H1 (cell line): ENCODE results near the gene CASK. TPM values are rescaled to one million over a fixed set of nuclear protein-coding genes. Genes with fewer than 3 reads are reported as not detected.

ENCODE experiments used
- CTCF ChIA-PET: fragments of 300-600 bp; sonication (Branson Sonifier 250); formaldehyde crosslinking; loops from one replicate; lab custom pipeline; 2021; ENCODE audit not compliant: partially characterized antibody; lab: Charles Lee
- POLR2A ChIA-PET: fragments of 300-600 bp; sonication (Branson Sonifier 250); formaldehyde crosslinking; loops from one replicate; lab custom pipeline; 2021; ENCODE audit warnings: inconsistent platforms; ENCODE audit not compliant: partially characterized antibody; lab: Charles Lee
- DNase-seq, 2 experiments: peaks; one replicate each; pipeline versions ENCODE4 v3.0.0 to v3.0.0-alpha.2; 2010 to 2022; ENCODE audit warnings: low spot score in 2 of 2, low read depth in 1 of 2, mixed read lengths in 1 of 2
- FAIRE-seq: peaks from 2 replicates; lab custom pipeline; 2011; peaks lifted over from hg19 to GRCh38; lab: Jason Lieb, UNC
- H2AFZ ChIP-seq: 2 replicates; pipeline ENCODE4 v1.8.1; 2012; ENCODE audit warnings: low read length, inconsistent platforms
- H2AK5ac ChIP-seq: 2 replicates; pipeline ENCODE4 v1.6.1; 2013; ENCODE audit warnings: low read depth, low read length
- H2BK120ac ChIP-seq: replicated peaks from 2 replicates; pipeline ENCODE3; 2013; ENCODE audit warnings: low read depth, low read length, inconsistent platforms
- H2BK12ac ChIP-seq: 2 replicates; pipeline ENCODE4 v1.6.1; 2013; ENCODE audit warnings: low read depth, low read length
- H2BK15ac ChIP-seq: 2 replicates; pipeline ENCODE4 v1.6.1; 2013; ENCODE audit warnings: low read length
- H2BK20ac ChIP-seq: 2 replicates; pipeline ENCODE4 v1.6.1; 2013; ENCODE audit warnings: low read length
- H2BK5ac ChIP-seq: 2 replicates; pipeline ENCODE4 v1.6.1; 2013; ENCODE audit warnings: low read depth, low read length
- H3K14ac ChIP-seq: 2 replicates; pipeline ENCODE4 v1.6.1; 2013; ENCODE audit warnings: inconsistent platforms; ENCODE audit not compliant: insufficient read length
- H3K18ac ChIP-seq: 2 replicates; pipeline ENCODE4 v1.6.1; 2013; ENCODE audit warnings: low read length; ENCODE audit errors: extremely low read depth
- H3K23ac ChIP-seq: 2 replicates; pipeline ENCODE4 v1.6.1; 2013; ENCODE audit warnings: inconsistent platforms; ENCODE audit not compliant: insufficient read length
- H3K23me2 ChIP-seq: 2 replicates; pipeline ENCODE4 v1.6.1; 2013; ENCODE audit warnings: low read depth, low read length
- H3K27ac ChIP-seq: 2 replicates; pipeline ENCODE4 v1.6.1; 2011; ENCODE audit warnings: low read depth, low read length, inconsistent platforms
- H3K27me3 ChIP-seq, 4 experiments: replicated peaks in 1 of 4; 1 replicate in 1 of 4; 2 replicates in 3 of 4; pipeline versions ENCODE4 v1.6.1 to v1.8.1; 2011 to 2013; ENCODE audit warnings: low read length in 3 of 4, mild to moderate bottlenecking in 3 of 4, inconsistent platforms in 2 of 4, mixed read lengths in 2 of 4, moderate library complexity in 1 of 4; ENCODE audit not compliant: control insufficient read depth in 3 of 4, insufficient read depth in 3 of 4; ENCODE audit errors: extremely low read depth in 1 of 4
- H3K36me3 ChIP-seq, 4 experiments: 2 replicates each; pipeline versions ENCODE4 v1.6.1 to v1.8.1; 2011 to 2013; ENCODE audit warnings: mild to moderate bottlenecking in 4 of 4, low read length in 3 of 4, moderate library complexity in 2 of 4, control low read depth in 1 of 4, inconsistent platforms in 1 of 4; ENCODE audit not compliant: insufficient read depth in 4 of 4, control insufficient read depth in 2 of 4
- H3K4ac ChIP-seq: replicated peaks from 2 replicates; pipeline ENCODE3; 2013; ENCODE audit warnings: low read length, low read depth, mixed read lengths, inconsistent platforms; ENCODE audit not compliant: insufficient read length
- H3K4me1 ChIP-seq, 4 experiments: replicated peaks in 1 of 4; 1 replicate in 1 of 4; 2 replicates in 3 of 4; pipeline versions ENCODE4 v1.6.1 to v1.8.1; 2011 to 2013; ENCODE audit warnings: low read length in 3 of 4, inconsistent platforms in 2 of 4, mixed read lengths in 1 of 4; ENCODE audit not compliant: insufficient read depth in 4 of 4, control insufficient read depth in 3 of 4
- H3K4me2 ChIP-seq, 2 experiments: 2 replicates each; pipeline versions ENCODE4 v1.6.1 to v1.8.1; 2011 to 2013; ENCODE audit warnings: low read depth in 2 of 2, low read length in 2 of 2, control low read depth in 1 of 2, inconsistent platforms in 1 of 2, mild to moderate bottlenecking in 1 of 2; ENCODE audit not compliant: insufficient read depth in 1 of 2
- H3K4me3 ChIP-seq, 4 experiments: fragments of 200-600, 300-600 bp in 1 of 4; sonication (generic), shearing (Covaris generic), sonication (Bioruptor Twin) in 1 of 4; 2 replicates each; pipeline versions ENCODE4 v1.5.1 to v1.8.1; 2011 to 2016; ENCODE audit warnings: low read length in 4 of 4, low read depth in 3 of 4, control low read depth in 2 of 4, inconsistent platforms in 2 of 4, mild to moderate bottlenecking in 2 of 4, mixed read lengths in 1 of 4, moderate library complexity in 1 of 4; ENCODE audit not compliant: insufficient read depth in 2 of 4; ENCODE audit errors: extremely low read depth in 1 of 4
- H3K56ac ChIP-seq: replicated peaks from 2 replicates; pipeline ENCODE3; 2013; ENCODE audit warnings: low read depth, mild to moderate bottlenecking, mixed read lengths, low read length, inconsistent platforms; ENCODE audit not compliant: insufficient read length
- H3K79me1 ChIP-seq: 2 replicates; pipeline ENCODE4 v1.6.1; 2013; ENCODE audit warnings: low read depth, low read length, control low read depth
- H3K79me2 ChIP-seq, 2 experiments: 2 replicates each; pipeline versions ENCODE4 v1.6.1 to v1.8.1; 2012 to 2013; ENCODE audit warnings: low read length in 2 of 2, mild to moderate bottlenecking in 2 of 2, inconsistent platforms in 1 of 2; ENCODE audit not compliant: insufficient read depth in 2 of 2, control insufficient read depth in 1 of 2
- H3K9ac ChIP-seq, 4 experiments: replicated peaks in 1 of 4; 1 replicate in 1 of 4; 2 replicates in 3 of 4; pipeline versions ENCODE4 v1.6.1 to v1.8.1; 2011 to 2013; ENCODE audit warnings: low read depth in 3 of 4, low read length in 3 of 4, control low read depth in 2 of 4, mild to moderate bottlenecking in 2 of 4, moderate library complexity in 2 of 4, inconsistent platforms in 1 of 4; ENCODE audit errors: extremely low read depth in 1 of 4
- H3K9me3 ChIP-seq, 2 experiments: 2 replicates each; pipeline versions ENCODE4 v1.6.1 to v1.8.1; 2012 to 2013; ENCODE audit warnings: mild to moderate bottlenecking in 2 of 2, moderate library complexity in 2 of 2, control low read depth in 1 of 2, inconsistent platforms in 1 of 2, low read depth in 1 of 2, low read length in 1 of 2, mixed read lengths in 1 of 2; ENCODE audit not compliant: insufficient read depth in 2 of 2
- H4K20me1 ChIP-seq, 2 experiments: replicated peaks in 1 of 2; 2 replicates each; pipeline versions ENCODE3 to v1.8.1; 2011 to 2013; ENCODE audit warnings: inconsistent platforms in 2 of 2, low read length in 2 of 2, mild to moderate bottlenecking in 1 of 2; ENCODE audit not compliant: insufficient read depth in 2 of 2, control insufficient read depth in 1 of 2
- H4K5ac ChIP-seq: 2 replicates; pipeline ENCODE4 v1.6.1; 2013; ENCODE audit warnings: low read length, low read depth, mixed read lengths, inconsistent platforms; ENCODE audit not compliant: insufficient read length
- H4K8ac ChIP-seq: 2 replicates; pipeline ENCODE4 v1.8.0; 2013; ENCODE audit warnings: mild to moderate bottlenecking, moderate library complexity, low read length, inconsistent platforms; ENCODE audit not compliant: insufficient read depth; ENCODE audit errors: extremely low read depth
- H4K91ac ChIP-seq: replicated peaks from 2 replicates; pipeline ENCODE3; 2013; ENCODE audit warnings: low read length, mixed read lengths, inconsistent platforms; ENCODE audit not compliant: insufficient read length
- RAD21 ChIP-seq, 2 experiments: IDR thresholded peaks in 1 of 2; conservative IDR thresholded peaks in 1 of 2; 2 replicates each; pipeline ENCODE4 v1.6.1; 2011; ENCODE audit warnings: low read depth in 2 of 2, low read length in 2 of 2, improper control_type of control experiment in 1 of 2, inconsistent platforms in 1 of 2, mild to moderate bottlenecking in 1 of 2, moderate library complexity in 1 of 2
- TAF1 ChIP-seq: IDR thresholded peaks from 2 replicates; pipeline ENCODE4 v1.6.1; 2011; ENCODE audit warnings: mild to moderate bottlenecking, low read depth, low read length
- WGBS, 2 experiments: shearing (Covaris generic) in 1 of 2; methylation state at CpG; one replicate each; pipeline versions ENCODE4 v1.1.6 to v1.1.7; 2013 to 2015; ENCODE audit warnings: low lambda C conversion rate in 2 of 2, mixed read lengths in 2 of 2, inconsistent platforms in 1 of 2, low coverage in 1 of 2, missing lambda C conversion rate in 1 of 2; ENCODE audit not compliant: insufficient replicate concordance in 2 of 2, insufficient coverage in 1 of 2, insufficient read length in 1 of 2; ENCODE audit errors: extremely low coverage in 1 of 2, missing lambda C conversion rate in 1 of 2; 5-methylcytosine and 5-hydroxymethylcytosine counted together
- polyA plus RNA-seq, 7 experiments: library from polyadenylated mRNA; depleted of rRNA in 3 of 7; stranded (reverse) in 5 of 7; unstranded in 2 of 7; fragments of >200 nt in 5 of 7; fragments of 200-250 nt in 2 of 7; gene quantifications; 1 replicate in 5 of 7; 2 replicates in 1 of 7; 4 replicates in 1 of 7; pipeline versions ENCODE4 v1.2.1 to v1.2.3, GENCODE V29; 2011 to 2013; ENCODE audit warnings: missing spikeins in 2 of 7, mixed read lengths in 2 of 7
- total RNA-seq: library from RNA; stranded (reverse); fragmentation: NEBNext Ultra II Directional; extraction: Animal tissue kit (Norgen Biotek cat#: 25700); gene quantifications from 2 replicates; pipeline ENCODE4 v1.2.1, GENCODE V29; 2021

CASK gene
- total and polyA plus RNA-seq, 2 of the 8 experiments (the other 6 are each of a cell fraction or from before 2014, with no cell fraction given), result 21.6 to 55.1 TPM

DNA sequence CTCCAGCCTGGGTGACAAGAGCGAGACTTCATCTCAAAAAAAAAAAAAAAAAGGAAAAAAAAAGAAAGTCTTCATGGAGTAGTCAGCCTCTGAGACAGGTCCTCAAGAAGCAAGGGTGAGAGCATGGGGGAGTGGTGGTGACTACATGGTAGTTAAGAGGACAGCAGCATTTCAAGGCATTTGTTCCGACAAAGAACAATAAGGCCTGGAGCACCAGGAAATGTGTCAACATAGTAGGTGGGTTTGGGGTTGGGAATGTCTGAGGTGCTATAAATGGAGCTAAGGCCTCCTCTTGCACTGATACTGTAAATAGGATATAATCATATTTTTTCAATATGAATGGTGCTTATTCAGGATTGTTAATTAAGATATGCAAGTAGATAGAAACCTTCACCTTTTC is 165.0 kb downstream of the CASK start:
- no peak overlapping the region for H2BK5ac ChIP-seq
- H3K9ac ChIP-seq, result no peak overlapping the region
- no peak overlapping the region for H2AFZ ChIP-seq
- no peaks in the 10 kb centered on the region for H3K79me2 ChIP-seq
- no peaks in the 10 kb centered on the region for H3K36me3 ChIP-seq
- H3K14ac ChIP-seq, result no peak overlapping the region
- no peak overlapping the region for H3K23ac ChIP-seq
- FAIRE-seq, result no peak
- DNase-seq, result no peak
- H3K18ac ChIP-seq, result no peak overlapping the region
- TF ChIP-seq TAF1 (no peak), RAD21 (IDR thresholded peaks at IDR 0.05 in 1 of 2, conservative IDR thresholded peaks at IDR 0.05 in 1 of 2; ENCODE audit: low read depth in 2 of 2, low read length in 2 of 2) (no peak)
- peaks cover 0 to 1% of the 10 kb centered on the region in 2 experiments for H4K20me1 ChIP-seq
- H4K8ac ChIP-seq, result no peak overlapping the region
- no peak overlapping the region for H2BK120ac ChIP-seq
- H3K4me3 ChIP-seq, result no peak overlapping the region
- no peak overlapping the region for H2BK15ac ChIP-seq
- H3K27me3 ChIP-seq, result no peaks in the 10 kb centered on the region
- no peak overlapping the region for H2AK5ac ChIP-seq
- no peak overlapping the region for H4K5ac ChIP-seq
- no peaks in the 10 kb centered on the region for H3K79me1 ChIP-seq
- H4K91ac ChIP-seq, result no peak overlapping the region
- no peak overlapping the region for H3K4me2 ChIP-seq
- CTCF ChIA-PET, result interaction anchor here (0.9 to 1.7 kb wide), 4 partner anchors 21 to 203 kb away, joined by 3 to 4 read pairs (median 3); no protein-coding TSS in a partner anchor
- no peak overlapping the region for H3K27ac ChIP-seq
- H3K4ac ChIP-seq, result no peak overlapping the region
- no peaks in the 10 kb centered on the region for H3K23me2 ChIP-seq
- no peak overlapping the region for H3K56ac ChIP-seq
- no peaks in the 10 kb centered on the region; a peak in 2 of 7 replicates for H3K4me1 ChIP-seq
- H3K9me3 ChIP-seq, result no peaks in the 10 kb centered on the region
- POLR2A ChIA-PET, result no interaction called here
- H2BK12ac ChIP-seq, result no peak overlapping the region
- 100% methylated on average over 1 of the region's 2 CpGs; no CpG with 5 or more reads in 1 of the 2 experiments for WGBS, 2 experiments
- H2BK20ac ChIP-seq, result no peak overlapping the region
